Activated CD8-positive, alpha-beta T cell treated with anti-CD3 and anti-CD28 coated beads, Interleukin-2, amount 10 ng/mL, durations not matched to agents 7 days and 5 days (primary cell): ENCODE results near the gene PARK7. TPM values are rescaled to one million over a fixed set of nuclear protein-coding genes. Genes with fewer than 3 reads are reported as not detected.

Experiments used
- ATAC-seq: fragments of 150-1000 bp; cut with Tn5 transposase; one replicate; pipeline ENCODE4 v1.10.0; 2021; ENCODE audit warnings: moderate library complexity
- CTCF ChIA-PET: fragments of 350-600 bp; sonication (Branson Sonifier 250); formaldehyde crosslinking; loops from one replicate; lab custom pipeline; 2021; ENCODE audit warnings: antibody characterized with exemption; lab: Charles Lee
- POLR2A ChIA-PET: fragments of 350-600 bp; sonication (Branson Sonifier 250); formaldehyde crosslinking; loops from one replicate; lab custom pipeline; 2021; ENCODE audit warnings: antibody characterized with exemption; lab: Charles Lee
- DNase-seq: peaks from one replicate; pipeline ENCODE4 v3.0.0-alpha.2; 2020
- H3K27ac Mint-ChIP-seq: one replicate; pipeline ENCODE4 v1.8.0; 2021; ENCODE audit warnings: mild to moderate bottlenecking, mixed read lengths
- H3K27me3 Mint-ChIP-seq: one replicate; pipeline ENCODE4 v1.8.0; 2021; ENCODE audit warnings: low read depth, mixed read lengths
- H3K36me3 Mint-ChIP-seq: one replicate; pipeline ENCODE4 v1.8.0; 2021; ENCODE audit warnings: low read depth, mixed read lengths
- H3K4me1 Mint-ChIP-seq: one replicate; pipeline ENCODE4 v1.8.0; 2021; ENCODE audit warnings: low read depth, mixed read lengths
- H3K4me3 Mint-ChIP-seq: one replicate; pipeline ENCODE4 v1.8.0; 2021; ENCODE audit warnings: mild to moderate bottlenecking, mixed read lengths
- H3K9me3 Mint-ChIP-seq: one replicate; pipeline ENCODE4 v1.8.0; 2022; ENCODE audit warnings: mixed read lengths; ENCODE audit not compliant: insufficient read depth
- total RNA-seq, 2 experiments: library from RNA; stranded (reverse); gene quantifications; one replicate each; pipeline ENCODE4 v1.2.3, GENCODE V29; 2021

Gene PARK7
- total RNA-seq, 2 experiments from 2014 or later = 296 to 302 TPM

DNA sequence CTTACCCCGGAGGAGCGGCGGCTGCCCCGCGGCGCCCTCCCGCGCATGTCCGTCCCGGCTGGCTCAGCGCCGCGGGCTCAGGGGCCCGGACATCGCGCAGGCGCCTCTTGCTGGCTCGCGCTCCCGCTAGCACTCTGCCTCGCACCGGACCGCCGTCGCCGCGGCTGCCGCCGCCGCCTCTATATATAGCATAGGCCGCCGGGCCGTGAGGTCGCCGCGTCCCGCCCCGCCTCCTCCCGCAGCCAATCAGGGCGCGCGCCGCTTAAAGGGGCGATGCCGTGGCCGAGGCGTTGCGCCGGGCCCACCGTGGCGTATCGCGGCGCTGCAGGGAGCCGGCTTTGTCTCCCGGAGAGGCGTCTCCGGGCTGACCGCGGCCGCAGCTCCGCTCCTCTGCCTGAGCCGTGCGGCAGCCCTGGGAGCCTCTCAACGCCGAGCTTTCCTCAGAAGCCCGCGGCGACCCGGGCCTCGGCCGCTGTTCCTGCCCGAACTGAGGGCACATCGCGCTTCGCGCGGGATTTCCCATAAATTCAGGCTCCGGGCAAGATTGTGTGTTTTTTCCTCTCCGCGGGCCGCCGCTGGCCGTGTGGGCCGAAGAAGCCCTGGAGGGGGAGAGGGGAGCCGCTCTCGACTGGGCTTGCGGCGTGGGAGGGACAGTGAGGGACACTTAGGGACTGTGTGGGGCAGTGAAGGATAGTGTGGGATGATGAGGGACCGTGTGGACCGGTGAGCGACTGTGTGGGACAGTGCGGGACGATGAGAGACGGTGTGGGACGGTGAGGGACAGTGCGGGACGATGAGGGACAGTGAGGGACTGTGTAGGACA is 64.9 kb downstream of the PARK7 start, which contains the start of gene ERRFI1:
Gene ERRFI1 (minus strand): TSS at position 157 of the 823 bp plus-strand sequence. CDS start 10,690 bp downstream, outside the sequence.
- ATAC-seq (peak; percentile 95), DNase-seq (peak; percentile 84)
- Mint-ChIP-seq H3K27ac (no peak within 1 kb of the TSS), H3K4me1 (peaks cover 10% of the 10 kb centered on the region), H3K27me3 (peaks cover 52% of the 10 kb centered on the region), H3K4me3 (peak within 1 kb of the TSS; percentile 65), H3K36me3 (no peaks in the 10 kb centered on the region), H3K9me3 (no peaks in the 10 kb centered on the region)
- ChIA-PET CTCF (interaction anchor here (0.6 to 0.7 kb wide), 2 partner anchors 11 to 295 kb away, joined by 3 read pairs; no protein-coding TSS in a partner anchor), POLR2A (no interaction called here)

DNA sequence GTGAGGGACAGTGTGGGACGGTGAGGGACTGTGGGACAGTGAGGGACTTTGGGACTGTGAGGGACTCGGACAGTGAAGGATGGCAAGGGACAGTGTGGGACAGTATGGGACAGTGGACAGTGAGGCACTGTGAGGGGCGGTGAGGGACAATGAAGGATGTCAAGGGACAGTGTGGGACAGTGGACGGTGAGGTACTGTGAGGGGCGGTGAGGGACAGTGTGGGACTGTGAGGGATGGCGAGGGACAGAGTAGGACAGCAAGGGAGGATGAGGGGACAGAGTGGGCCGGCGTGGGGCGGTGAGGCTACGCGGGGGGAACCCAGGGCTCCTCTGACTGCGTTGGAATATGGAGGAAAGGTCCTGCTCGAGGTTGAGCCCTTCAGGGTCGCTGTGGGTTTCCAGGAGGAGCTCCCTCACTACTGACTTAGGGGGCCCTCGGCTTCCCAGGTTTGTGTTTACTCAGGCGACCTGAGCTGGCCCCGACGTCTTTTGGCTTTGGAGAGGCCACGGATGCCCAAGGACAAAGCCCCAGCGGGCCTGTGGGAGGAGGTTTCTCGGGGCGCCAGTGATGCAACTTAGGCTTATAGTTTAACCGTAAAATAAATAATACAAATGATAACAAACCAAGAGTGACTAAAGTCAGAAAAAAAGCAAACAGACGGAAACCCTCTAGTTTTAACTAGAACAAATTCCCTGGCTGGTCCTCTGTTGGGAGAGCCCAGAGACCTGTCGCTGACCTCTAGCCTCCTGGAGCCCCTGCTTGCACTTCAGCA is 65.7 kb downstream of the PARK7 start:
- peaks cover 46% of the 10 kb centered on the region for H3K27me3 Mint-ChIP-seq
- no peaks in the 10 kb centered on the region for H3K9me3 Mint-ChIP-seq
- no peak for ATAC-seq
- H3K36me3 Mint-ChIP-seq = no peaks in the 10 kb centered on the region
- peak overlapping the region; percentile 9 for H3K4me3 Mint-ChIP-seq
- peaks cover 10% of the 10 kb centered on the region for H3K4me1 Mint-ChIP-seq
- CTCF ChIA-PET = interaction anchor here (2.4 kb wide), 1 partner anchor 10 kb away, joined by 7 read pairs; no protein-coding TSS in a partner anchor
- POLR2A ChIA-PET = no interaction called here
- no peak for DNase-seq
- H3K27ac Mint-ChIP-seq = no peak overlapping the region

DNA sequence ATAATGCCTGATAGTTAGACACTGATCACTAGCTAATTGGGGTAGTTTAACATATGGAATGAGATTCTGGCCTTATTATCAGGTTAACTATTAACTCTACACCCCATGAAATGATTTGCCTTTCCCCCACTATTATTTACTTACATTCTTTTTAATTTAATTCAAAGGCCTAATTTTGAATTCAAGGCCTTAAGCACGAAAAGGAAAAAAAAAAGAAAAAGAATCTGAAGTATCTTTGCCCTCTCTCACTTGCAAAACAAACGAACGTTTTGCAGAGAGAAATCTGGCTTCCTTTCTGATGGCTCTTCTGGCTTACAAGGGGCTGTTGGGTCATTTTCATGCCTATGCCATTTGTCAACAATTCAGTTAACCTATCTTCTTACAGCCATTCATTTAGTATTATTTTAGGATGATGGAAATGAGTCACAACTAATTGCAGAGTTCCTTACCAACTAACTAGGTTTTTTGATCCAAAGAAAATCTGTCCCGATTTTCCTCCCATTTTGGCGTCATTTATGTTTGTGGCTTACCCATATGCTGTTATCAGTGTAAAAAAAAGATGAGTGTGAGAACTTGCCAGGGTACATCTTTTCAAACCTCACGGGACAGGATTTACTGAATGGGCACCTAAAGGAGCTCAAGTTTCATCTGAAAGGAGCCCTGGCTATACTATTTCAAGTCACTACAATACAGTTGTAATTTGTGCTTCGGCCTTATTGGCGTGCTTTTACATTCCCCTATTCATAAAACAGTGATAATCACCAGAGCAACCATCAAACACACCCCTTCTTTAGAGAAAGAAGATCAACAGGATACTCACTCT is 66.4 kb downstream of the PARK7 start:
- POLR2A ChIA-PET = no interaction called here
- Mint-ChIP-seq H3K36me3 (no peaks in the 10 kb centered on the region), H3K27me3 (peaks cover 39% of the 10 kb centered on the region), H3K9me3 (no peaks in the 10 kb centered on the region), H3K27ac (no peak overlapping the region), H3K4me1 (peaks cover 10% of the 10 kb centered on the region), H3K4me3 (no peak overlapping the region)
- ATAC-seq (no peak), DNase-seq (no peak)
- CTCF ChIA-PET = interaction anchor here (1.0 to 2.4 kb wide), 5 partner anchors 10 to 323 kb away, joined by 4 to 9 read pairs (median 5); no protein-coding TSS in a partner anchor

DNA sequence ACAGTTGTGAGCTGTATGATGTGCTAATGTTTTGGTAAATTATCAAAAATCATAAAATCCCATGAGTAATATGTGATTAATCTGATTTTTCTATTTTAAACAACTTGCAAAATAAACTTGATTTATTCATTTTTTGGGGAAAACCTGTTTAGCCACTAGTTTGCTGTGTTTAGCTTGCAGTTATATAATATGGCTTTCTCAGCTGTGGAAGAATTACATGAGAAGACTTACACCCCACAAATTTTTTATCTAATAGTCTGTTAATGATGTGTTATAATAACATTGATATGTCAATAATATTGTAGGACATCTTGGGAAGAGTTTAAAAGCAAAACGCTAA is 67.0 kb downstream of the PARK7 start:
- CTCF ChIA-PET = interaction anchor here (1.0 to 2.4 kb wide), 5 partner anchors 11 to 322 kb away, joined by 4 to 9 read pairs (median 5); no protein-coding TSS in a partner anchor
- no peaks in the 10 kb centered on the region for H3K9me3 Mint-ChIP-seq
- H3K27me3 Mint-ChIP-seq = peaks cover 38% of the 10 kb centered on the region
- POLR2A ChIA-PET = no interaction called here
- no peaks in the 10 kb centered on the region for H3K36me3 Mint-ChIP-seq
- H3K4me1 Mint-ChIP-seq = peaks cover 10% of the 10 kb centered on the region
- no peak overlapping the region for H3K27ac Mint-ChIP-seq
- ATAC-seq = no peak
- DNase-seq = no peak
- no peak overlapping the region for H3K4me3 Mint-ChIP-seq

DNA sequence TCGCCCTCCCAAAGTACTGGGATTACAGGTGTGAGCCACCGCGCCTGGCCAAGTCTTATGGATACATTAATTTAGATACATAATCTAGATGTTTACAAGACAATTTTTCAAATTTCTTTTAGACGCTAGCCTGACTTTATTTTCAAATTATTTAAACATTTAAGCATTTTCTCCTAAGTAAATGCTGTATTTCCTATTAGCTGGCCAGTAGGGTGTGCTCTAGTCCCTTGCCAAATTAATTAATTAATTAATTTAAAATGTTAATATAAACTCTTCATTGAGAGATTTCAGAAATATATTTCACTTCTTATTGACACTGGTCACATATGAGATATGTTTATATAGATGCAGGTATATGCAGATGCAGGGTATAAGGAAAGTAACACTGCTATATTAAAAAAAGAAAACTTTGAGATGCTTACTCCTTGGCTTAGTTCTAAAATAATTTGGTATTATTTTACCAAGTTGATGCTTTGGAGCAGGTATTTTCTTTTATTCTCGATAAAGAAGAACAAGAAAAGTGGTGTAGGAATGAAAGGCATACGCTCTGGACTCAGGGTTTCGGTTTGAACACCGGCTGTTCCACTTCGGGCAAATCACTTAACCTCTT is 69.8 kb downstream of the PARK7 start:
- Mint-ChIP-seq H3K4me1 (peaks cover 5% of the 10 kb centered on the region), H3K36me3 (no peaks in the 10 kb centered on the region), H3K9me3 (no peaks in the 10 kb centered on the region), H3K27ac (no peak overlapping the region), H3K4me3 (no peak overlapping the region), H3K27me3 (peaks cover 23% of the 10 kb centered on the region)
- POLR2A ChIA-PET = no interaction called here
- DNase-seq (no peak), ATAC-seq (no peak)
- CTCF ChIA-PET = interaction anchor here (0.9 to 3.3 kb wide), 12 partner anchors 13 to 398 kb away, joined by 3 to 21 read pairs (median 4); partner anchors contain the start of gene SLC45A1

DNA sequence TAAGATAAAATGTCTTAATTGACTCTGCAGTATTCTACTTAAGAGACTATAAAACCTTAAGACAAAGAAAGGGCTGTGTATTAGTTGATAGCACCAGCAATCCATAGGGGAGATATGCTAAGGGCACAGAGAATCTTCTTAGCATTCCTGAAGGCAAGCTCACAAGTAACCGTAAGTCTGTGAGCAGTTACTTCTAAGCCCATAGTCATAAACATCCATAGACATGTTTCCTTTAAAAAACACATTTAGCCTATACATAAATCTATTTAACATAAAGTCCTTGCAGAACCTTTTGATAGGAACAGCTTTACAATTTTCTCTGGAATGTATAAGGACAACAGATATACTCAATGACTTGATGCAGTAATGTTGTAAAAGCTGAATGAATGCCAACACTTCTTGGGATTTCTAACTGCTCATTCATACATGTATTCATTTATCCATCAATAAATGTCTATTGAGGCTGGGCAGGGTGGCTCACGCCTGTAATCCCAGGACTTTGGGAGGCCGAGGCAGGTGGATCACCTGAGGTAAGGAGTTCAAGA is 70.9 kb downstream of the PARK7 start:
- H3K9me3 Mint-ChIP-seq = no peaks in the 10 kb centered on the region
- no peak for DNase-seq
- no peak overlapping the region for H3K27ac Mint-ChIP-seq
- no peaks in the 10 kb centered on the region for H3K36me3 Mint-ChIP-seq
- POLR2A ChIA-PET = no interaction called here
- peaks cover 20% of the 10 kb centered on the region for H3K27me3 Mint-ChIP-seq
- CTCF ChIA-PET = interaction anchor here (1.0 to 3.3 kb wide), 8 partner anchors 14 to 397 kb away, joined by 3 to 21 read pairs (median 4); no protein-coding TSS in a partner anchor
- no peak for ATAC-seq
- no peaks in the 10 kb centered on the region for H3K4me1 Mint-ChIP-seq
- no peak overlapping the region for H3K4me3 Mint-ChIP-seq

DNA sequence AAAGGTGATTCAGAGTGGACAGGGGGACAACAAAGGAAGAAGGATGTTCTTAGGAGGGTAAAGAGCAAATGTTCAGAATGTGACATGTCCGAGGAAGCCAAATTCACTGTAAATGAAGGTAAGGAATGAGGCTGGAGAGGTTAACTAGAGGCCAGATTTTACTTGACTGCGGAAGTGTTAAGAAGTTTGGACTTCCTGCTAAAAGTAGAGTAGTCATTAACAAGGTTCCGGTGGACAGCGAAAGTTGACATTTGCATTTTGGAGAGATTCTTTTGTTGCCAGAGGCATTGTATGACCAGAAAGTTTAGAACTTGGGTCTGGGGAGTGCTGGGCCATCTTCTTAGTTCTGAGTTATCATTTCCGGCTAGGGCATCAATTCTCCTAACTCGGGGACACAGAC is 71.8 kb downstream of the PARK7 start:
- DNase-seq (no peak), ATAC-seq (no peak)
- no peak overlapping the region for H3K4me3 Mint-ChIP-seq
- ChIA-PET CTCF (interaction anchor here (3.1 to 3.3 kb wide), 3 partner anchors 15 to 281 kb away, joined by 13 to 21 read pairs (median 18); no protein-coding TSS in a partner anchor), POLR2A (no interaction called here)
- no peaks in the 10 kb centered on the region for H3K4me1 Mint-ChIP-seq
- no peak overlapping the region for H3K27ac Mint-ChIP-seq
- no peaks in the 10 kb centered on the region for H3K36me3 Mint-ChIP-seq
- no peaks in the 10 kb centered on the region for H3K9me3 Mint-ChIP-seq
- peaks cover 13% of the 10 kb centered on the region for H3K27me3 Mint-ChIP-seq

Other genes starting within 250 kb of the PARK7 start
- 10 to 100 TPM; 32.0 to 33.7 TPM for gene VAMP3, start 190.4 kb upstream of the PARK7 start, total RNA-seq
- 1 to 10 TPM in 1 of 2 experiments, under 1 TPM in 1; 0.97 to 1.2 TPM for gene PER3, start 177.4 kb upstream of the PARK7 start, total RNA-seq
- under 1 TPM in 1 of 2 experiments, not detected in 1; 0.16 TPM for gene UTS2, start 108.6 kb upstream of the PARK7 start, total RNA-seq
- gene TNFRSF9, start 20.9 kb upstream of the PARK7 start, total RNA-seq = 1 to 10 TPM in 1 of 2 experiments, under 1 TPM in 1; 0.94 to 1.3 TPM
- under 1 TPM in 1 of 2 experiments, not detected in 1; 0.21 TPM for gene ERRFI1, start 64.6 kb downstream of the PARK7 start, total RNA-seq